DMS79 treated with DMSO at 0.1 percent for 48 hours (cell line): ENCODE data around the gene PTPRD.

ENCODE experiments used
- DNase-seq: peaks from one replicate; lab custom pipeline; 2025; lab: John Stamatoyannopoulos, UW

Gene PTPRD

DNA sequence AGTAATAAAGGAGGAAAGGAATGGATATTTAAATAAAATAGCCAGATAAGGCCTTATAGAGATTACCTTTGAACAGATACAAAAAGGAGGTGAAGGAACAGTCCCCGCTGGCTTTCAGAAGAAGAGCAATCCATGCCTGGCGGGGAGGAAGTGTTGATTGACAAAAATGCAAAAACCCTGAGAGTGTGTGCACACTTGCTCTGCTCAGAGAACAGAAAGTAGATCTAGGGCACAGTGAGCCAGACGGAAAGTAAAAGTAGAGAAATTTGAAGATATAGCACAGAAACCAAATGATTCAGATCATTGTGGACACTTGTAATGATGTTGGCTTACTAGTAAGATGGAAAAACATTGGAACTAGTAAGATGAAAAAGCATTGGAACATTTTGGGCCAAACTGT lies 720.6 kb downstream of the PTPRD start:
- no peak for DNase-seq

DNA sequence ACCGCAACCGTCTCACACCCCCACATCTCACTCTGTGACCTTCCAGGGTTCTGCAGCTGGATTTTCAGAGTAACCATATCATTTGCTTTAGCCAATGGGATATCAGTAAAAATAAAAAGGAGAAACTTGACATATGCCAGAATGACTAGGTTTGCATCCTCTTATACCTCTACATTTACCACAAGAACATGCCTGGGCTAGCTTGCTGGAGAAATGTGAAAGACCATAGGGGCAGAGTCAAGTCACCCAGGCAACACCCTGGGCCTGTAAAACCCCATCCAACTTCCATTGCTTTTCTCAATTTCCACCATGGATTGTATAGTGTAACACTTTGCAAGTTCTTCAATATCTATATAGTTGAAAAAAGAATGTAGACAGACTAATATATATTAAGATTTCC lies 731.1 kb downstream of the PTPRD start:
- DNase-seq, result no peak

DNA sequence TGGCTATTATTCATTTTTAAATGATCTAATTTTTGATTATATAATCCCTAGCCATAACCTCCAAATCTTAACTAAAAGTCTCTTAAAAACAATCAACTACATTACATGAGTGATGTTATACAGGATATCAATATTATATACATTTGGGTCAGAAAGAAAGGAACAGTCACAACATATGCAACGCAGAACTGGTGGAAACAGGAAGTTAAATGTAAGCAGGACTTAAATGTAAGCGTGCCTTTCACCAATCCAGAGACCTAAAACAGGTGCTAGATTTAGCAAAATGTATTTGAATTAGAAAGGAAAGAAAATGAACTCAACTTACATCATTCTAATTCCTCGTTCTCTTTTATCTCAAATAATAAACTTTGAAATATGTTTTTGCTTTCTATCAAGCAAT lies 738.5 kb downstream of the PTPRD start:
- no peak for DNase-seq

DNA sequence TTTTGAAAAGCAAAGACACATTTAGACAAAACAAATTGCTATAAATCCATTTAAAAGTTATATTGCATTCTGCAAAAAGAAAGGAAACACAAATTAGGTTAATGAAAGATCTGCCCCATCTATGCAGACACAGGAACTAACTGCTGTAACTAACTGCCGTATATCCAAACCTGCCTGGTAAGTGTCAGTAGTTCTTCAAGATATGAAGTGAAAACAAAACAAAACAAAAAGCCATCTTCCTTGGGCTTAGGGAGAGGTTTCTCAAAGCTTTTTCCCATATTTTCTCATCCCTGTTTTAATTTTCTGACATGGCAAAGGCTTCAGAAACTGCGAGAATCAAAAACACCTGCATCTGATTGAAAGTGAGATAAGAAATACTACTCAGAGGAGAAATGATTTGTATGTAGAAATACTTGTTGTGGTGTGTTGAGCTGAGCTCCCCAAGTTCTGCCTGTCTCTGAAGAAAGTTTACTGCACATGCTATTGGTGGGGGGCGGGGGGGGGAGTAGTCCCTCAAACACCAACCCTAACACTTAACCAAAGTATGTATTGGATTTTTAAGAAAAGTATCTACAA lies 750.5 kb downstream of the PTPRD start:
- no peak for DNase-seq

DNA sequence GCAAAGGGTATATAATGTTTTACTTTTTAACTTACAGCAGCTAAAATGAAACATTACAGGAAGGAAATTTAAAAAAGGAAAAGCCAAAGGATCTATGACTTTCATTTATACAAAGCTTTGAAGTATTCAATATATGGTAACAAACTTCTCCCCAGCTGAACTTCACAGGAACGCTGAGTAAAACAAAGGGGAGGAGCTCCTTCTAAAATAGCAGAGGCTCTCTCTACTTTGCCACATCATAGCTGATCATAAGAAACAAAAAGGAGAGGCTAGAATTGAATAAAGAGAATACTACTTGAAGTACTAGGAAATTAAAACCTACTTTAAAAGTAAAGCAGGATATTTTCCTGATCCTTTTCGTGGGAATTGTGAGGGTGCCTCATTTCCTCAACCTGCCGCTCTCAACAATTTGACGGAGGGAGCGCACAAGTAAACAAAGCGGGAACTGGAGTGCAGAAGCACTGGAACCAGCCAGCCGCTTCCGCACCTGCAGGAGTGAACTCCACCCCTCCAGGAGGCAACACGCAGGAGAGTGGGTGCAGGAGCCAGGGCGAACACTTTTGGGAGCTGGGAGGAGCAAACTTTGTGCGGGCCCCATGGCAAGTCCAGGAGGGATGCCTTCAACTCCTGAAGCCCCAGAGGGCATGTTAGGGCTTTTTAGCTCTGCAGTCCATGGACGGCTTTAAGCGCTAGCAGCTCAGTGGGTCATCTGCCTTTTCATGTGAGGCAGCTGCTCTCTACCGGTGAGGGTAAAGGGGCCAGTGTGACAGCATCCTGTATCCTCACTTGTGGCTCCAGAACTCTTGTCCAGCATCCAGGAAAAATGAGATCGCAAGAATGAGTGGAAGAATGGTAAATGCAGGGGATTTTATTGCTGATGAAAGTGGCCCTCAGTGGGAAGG lies 757.4 kb downstream of the PTPRD start:
- no peak for DNase-seq

DNA sequence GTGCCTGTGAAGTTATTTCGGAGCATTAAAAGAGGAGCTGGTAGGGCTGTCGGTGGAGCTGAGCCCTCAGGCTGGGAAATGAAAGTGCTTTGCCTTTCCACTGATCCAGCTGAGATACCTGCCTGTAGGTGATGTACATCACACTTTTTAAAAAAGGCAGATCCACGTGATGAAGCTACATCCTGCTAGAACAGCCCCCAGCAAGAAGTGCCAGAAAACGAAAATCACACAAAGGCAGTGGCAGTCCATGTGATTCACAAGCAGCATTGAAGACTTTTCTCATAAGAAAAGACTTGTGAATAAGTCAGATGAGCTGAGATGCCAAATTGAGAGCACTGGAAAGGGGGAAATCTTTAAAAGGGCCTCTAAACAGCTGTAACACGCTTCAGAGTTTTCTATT lies 765.1 kb downstream of the PTPRD start:
- DNase-seq, result no peak

DNA sequence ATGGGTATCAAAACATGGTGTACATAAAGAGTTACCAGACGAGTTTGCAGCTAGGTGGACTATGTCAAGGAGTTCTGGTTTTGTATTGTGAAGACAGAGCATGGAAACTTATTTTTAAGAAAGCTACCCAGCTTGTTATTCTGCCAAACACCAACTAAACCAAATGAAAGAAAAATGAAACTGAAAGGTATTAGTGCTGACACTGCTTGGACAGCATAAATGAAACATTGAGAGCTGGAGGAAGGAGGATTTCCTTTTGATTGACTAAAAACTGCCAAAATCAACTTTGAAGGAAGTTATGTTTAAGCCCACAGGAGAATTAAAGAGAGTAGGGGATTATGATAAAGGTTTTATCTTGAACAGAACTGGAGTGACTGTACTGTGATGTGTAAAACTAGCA lies 766.2 kb downstream of the PTPRD start:
- no peak for DNase-seq

DNA sequence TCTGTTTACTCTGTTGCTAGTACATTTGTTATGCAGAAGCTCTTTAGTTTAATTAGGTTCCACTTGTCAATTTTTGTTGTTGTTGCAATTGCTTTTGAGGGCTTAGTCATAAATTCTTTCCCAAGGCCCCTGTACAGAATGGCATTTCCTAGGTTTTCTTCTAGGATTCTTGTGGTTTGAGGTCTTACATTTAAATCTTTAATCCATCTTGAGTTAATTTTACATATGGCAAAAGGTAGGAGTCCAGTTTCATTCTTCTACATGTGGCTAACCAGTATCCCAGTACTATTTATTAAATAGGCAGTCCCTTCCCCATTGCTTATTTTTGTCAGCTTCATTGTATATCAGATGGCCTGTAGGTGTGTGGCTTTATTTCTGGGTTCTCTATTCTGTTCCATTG lies 792.4 kb downstream of the PTPRD start:
- no peak for DNase-seq

DNA sequence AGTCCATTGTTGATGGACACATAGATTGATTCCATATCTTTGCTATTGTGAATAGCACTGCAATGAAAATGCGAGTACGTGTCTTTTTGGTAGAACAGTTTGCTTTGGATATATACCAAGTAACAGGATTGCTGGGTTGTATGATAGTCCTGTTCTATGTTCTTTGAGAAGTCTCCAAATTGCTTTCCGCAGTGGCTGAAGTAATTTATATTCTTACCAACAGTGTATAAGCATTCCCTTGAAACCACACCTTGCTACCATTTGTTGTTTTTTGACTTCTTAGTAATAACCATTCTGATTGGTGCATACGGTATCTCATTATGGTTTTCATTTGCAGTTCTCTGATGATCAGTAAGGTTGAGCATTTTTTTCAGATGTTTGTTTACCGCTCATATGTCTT lies 792.9 kb downstream of the PTPRD start:
- no peak for DNase-seq

DNA sequence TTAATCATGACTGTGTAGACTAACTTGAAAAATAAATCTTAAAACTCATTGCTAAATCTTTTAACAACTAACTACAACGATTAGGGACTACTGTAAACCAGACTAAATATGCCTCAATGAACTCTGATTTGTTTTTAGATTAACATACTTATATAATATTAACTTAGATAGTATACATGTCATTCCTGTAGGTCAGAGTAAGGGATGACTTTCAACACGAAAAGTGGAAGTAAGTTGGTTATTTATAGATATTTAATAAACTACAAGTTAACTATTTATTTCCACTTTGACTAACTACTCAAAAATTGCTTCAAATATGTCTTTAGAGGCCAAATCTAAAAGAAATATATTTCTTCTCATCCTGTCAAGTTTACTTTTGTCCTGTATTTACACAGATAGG lies 795.6 kb downstream of the PTPRD start:
- DNase-seq, result no peak

DNA sequence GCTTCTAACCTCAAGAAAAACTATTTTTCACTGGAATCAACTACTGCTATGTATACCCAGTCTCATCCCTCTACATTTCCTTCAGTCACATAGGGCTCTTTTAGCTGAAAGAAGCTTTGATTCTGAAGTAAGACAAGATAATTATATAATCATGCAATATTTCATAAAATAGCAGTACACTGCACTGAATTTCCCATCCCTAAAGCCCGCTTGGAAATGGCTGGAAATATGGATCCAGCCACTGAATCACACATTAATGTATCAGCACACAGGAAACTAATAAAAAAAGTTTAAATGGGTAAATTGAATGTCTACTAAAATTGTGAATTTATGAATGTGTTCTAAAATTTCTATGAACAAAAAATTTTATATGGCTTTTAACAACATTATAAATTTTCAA lies 808.7 kb downstream of the PTPRD start:
- DNase-seq, result no peak

DNA sequence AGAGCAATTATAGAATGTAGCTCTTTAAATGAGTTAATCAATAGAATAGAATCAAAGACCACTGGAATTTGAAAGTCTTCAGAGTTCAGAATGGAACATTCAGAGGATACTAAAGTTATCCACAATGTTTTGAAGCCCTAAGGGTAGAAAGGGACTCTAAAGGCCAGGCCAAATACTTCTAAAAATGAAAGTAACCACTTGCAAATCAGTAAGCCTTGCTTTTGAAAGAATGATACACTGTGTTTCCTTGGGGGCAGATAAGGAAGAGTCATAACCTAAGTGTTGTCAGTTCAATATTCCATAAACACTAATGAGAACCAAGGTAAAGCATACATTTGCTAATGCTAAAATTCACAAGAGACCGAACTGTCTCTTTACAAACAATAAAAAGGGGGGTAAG lies 813.5 kb downstream of the PTPRD start:
- no peak for DNase-seq

DNA sequence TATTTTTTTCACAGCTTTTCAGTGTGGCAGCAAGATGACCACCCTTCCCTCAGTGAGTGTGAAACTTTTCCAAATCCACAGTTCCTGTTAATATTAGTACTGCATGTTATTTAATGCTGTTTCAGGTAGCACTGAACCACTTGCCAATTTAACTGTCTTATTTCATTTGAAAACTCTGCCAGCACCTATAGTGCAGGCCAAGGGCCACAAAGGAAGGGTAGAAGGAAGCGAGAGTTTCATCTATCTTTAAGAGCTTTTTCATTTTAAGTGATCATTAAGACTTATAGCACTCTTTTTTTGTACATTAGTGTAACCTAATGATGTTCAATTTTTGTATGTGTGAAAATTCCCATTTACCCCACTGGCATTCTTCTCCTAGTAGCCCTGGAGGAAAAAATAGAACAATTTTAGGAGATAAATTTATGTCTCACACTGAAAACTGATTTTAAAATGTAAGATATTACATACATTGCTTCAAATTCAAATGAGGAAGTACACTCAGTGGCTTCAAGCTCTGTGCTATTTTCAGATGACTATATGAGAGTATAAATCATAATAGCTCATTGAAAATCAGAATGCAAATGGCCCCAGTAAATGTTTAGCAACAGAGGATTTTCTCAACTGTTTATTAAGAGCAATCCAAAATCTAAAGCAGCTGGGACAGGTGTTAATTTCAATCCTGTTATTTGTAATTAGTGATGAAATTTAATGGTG lies 820.5 kb downstream of the PTPRD start:
- DNase-seq, result no peak

DNA sequence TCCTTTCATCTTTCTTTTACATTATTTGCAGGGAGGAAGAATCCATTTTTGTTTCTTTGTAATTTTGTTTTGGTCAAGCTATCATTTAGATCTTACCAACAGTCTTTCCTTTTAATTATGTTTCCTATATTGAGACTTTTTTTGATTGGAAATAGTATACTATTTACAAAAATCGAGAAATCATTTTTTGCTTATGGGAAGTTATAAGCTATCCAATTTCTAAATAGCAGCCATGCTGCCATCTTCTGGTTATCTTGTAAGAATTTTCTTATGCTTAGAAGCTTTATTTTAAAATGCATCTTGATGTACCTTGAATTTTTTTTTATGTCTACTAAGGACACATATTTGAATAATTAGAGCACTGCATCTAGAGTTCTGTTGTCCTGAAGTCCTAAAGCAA lies 821.2 kb downstream of the PTPRD start:
- peak; percentile 18 for DNase-seq

DNA sequence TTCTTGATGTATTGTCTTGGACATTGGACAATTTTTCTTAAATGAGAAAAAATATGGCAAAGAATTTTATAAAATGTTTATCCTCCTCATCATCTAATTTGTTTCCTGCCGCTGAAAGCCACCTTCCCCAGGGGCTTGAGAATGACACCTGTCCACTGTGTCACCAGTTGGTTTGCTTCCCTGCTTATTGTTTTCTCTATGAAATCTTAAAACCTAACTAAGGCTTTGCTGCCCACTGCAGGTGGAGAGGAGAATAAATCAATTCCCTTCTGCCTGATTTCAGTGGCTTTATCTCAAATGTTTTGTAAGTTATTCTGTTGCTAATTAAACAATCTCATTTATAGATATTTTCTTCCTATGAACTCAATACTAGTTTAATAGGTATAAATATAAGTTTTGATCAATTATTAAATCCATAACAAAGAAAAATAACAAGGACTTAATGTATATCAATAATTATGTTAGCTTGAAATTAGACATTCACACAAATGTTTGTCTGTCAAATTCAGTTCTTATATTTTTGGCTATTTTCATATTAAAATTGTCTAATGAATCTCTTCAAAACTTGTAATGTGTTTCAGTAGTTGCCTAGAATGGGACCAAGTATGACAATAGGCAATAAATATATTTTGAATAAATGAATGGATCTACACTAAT lies 822.5 kb downstream of the PTPRD start:
- DNase-seq, result peak; percentile 29

DNA sequence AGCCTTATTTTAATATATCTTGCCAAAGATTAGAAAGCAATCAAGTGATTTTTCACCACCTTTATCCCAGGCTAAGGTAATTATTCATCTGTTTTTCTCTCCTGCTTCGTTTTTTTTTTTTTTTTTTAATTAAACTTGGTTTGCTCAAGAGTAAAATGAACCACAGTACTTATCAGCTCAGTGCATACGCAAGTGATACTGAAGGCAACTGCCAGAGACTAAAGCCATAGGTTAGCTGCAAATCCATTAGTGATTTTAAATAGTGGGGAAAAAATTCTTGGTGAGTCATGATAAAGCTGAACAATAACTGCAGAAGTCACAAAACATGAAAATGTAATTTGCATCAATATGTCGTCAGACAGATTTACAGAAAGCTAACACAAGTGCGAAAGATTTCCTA lies 829.1 kb downstream of the PTPRD start:
- DNase-seq, result no peak

DNA sequence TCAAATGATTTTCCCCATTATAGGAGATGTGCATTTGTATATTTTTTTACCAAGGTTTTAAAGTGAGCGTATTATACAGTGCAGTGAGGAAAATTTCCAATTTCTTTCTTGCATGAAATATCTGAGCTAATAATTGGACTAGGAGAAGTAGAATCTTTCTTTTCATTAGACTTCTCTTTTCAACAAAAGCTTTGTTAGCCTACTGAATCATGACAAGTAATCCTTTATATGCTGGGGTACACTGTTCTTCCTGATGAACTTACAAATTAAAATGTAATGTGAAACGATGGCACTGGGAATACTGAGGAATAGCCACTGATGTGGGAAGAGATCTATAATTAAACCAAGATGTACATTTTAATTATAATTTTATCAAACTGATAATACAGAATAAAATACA lies 829.6 kb downstream of the PTPRD start:
- DNase-seq, result no peak

DNA sequence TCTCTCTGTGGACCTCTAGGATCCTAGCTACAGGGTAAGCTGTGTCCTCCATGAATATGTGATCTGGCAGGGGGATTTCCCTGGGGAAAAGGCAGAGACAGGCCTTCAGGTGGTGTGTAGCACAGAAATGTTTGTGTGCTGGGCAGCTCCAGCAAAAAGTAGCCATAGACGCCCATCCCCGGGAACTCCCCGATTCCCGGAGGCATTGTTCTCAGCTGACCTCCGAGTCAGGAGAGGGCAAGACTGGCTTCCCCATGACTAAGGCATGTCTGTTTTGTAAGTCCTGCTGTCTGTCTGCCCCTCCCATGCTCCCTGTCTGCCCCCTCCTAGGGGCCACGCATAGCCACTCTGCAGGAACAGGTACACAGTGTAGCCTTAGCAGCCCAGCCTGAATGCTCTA lies 834.5 kb downstream of the PTPRD start:
- no peak for DNase-seq

DNA sequence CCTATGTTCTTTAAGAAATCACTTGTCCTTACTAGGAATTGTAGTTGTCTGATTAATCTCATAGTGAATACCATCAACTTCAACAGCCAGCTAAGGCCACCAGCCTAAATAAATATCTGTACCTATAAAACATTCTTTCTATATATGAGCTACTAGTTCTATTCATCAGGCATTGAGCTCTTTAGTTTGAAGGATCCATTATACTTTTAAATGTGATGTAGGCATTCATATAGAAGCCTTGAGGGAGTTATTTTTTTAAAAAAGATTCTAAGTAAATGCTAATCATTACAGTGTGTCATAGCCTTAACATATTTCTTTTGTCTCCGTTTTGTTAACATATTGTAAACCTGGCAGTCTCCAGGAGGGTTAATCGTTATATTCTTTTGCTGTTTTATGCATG lies 838.3 kb downstream of the PTPRD start:
- no peak for DNase-seq

DNA sequence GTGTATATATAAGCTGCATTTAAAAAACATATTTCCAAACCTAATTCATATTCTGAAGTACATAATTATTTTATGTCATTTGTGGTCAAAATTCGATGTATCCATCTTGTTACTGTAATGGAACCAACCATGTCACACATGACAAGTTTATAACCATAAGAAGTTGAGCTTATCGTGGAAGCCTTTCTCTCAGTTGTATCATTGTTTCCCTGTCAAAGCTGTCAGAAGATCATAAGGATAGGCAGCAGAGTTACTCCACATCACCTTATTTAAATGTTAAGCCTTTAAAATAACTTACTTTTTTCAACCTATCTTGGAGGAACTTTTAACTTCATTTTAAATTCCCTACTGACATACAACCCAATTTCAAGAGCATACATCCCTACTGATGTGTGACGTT lies 841.5 kb downstream of the PTPRD start:
- DNase-seq, result no peak

DNA sequence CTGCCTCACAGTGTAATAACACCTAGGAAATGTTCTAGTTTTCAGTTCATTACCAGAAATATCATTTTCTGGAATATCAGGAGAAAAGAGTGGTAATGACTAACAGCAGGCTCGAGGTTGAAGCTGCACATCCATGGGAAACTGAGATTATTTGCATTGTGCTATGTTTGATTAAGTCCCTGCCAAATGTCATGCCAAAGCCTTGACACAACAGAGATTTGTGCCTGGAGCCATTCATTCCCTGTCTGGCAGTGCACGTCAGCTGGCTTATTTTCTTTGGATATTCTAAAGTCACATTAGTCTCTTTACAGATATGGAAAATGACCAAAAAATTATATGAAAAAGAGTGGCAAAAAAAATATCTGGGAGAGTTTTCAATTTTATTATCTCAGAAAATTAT lies 848.0 kb downstream of the PTPRD start:
- no peak for DNase-seq

DNA sequence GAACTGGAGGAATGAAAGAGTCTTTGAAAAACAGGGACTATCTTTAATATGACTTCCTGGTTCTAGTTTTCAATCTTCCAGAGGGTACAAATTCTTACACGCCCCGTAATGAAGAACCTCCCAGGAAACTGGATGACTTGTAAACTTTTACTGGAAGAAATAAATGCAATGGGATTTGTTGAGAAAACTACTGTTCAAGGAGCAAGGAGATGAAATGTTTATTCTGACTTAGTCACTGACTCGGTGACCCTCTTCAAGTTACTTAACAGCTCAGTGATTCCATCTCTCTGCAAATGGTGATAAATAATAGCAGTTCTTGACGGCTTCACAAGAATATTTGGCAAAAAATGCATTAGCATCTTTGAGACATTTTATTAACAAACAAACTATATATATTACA lies 858.6 kb downstream of the PTPRD start:
- DNase-seq, result no peak

DNA sequence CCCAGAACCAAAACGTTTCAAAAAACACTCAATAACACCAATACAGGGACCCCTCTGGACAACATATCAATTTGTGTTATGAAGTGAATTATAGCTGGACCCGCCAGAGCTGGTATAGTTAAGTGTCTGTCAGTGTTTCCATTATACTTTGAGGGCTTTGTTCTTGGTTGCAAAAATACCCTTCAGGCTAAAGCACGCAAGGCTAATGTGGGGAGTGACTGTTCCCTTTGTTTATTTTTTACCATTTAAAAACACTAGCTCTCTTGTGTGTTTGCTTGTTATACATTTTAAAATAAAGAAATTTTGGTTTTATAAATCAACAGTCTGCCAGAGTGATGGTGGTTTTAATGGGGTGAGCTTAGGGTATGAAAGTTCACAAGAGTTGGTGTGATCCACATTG lies 859.5 kb downstream of the PTPRD start:
- DNase-seq, result no peak
